ENCODE results near the gene GNB1. TPM values are rescaled to one million over a fixed set of nuclear protein-coding genes. Genes with fewer than 3 reads are reported as not detected.

The GNB1 gene
- total and polyA plus RNA-seq, 9 of the 15 experiments (the other 6 are each of a cell fraction or from before 2014, with no cell fraction given) = 34.3 to 388 (median 114) TPM

GRCh38 chr1:1889090-1889750, 1.7 kb downstream of the GNB1 start (continued):
- TF ChIP-seq, protein P1, sequence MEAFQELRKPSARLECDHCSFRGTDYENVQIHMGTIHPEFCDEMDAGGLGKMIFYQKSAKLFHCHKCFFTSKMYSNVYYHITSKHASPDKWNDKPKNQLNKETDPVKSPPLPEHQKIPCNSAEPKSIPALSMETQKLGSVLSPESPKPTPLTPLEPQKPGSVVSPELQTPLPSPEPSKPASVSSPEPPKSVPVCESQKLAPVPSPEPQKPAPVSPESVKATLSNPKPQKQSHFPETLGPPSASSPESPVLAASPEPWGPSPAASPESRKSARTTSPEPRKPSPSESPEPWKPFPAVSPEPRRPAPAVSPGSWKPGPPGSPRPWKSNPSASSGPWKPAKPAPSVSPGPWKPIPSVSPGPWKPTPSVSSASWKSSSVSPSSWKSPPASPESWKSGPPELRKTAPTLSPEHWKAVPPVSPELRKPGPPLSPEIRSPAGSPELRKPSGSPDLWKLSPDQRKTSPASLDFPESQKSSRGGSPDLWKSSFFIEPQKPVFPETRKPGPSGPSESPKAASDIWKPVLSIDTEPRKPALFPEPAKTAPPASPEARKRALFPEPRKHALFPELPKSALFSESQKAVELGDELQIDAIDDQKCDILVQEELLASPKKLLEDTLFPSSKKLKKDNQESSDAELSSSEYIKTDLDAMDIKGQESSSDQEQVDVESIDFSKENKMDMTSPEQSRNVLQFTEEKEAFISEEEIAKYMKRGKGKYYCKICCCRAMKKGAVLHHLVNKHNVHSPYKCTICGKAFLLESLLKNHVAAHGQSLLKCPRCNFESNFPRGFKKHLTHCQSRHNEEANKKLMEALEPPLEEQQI (IDR thresholded peaks at IDR 0.05) = no peak
- TF ChIP-seq, protein P2, sequence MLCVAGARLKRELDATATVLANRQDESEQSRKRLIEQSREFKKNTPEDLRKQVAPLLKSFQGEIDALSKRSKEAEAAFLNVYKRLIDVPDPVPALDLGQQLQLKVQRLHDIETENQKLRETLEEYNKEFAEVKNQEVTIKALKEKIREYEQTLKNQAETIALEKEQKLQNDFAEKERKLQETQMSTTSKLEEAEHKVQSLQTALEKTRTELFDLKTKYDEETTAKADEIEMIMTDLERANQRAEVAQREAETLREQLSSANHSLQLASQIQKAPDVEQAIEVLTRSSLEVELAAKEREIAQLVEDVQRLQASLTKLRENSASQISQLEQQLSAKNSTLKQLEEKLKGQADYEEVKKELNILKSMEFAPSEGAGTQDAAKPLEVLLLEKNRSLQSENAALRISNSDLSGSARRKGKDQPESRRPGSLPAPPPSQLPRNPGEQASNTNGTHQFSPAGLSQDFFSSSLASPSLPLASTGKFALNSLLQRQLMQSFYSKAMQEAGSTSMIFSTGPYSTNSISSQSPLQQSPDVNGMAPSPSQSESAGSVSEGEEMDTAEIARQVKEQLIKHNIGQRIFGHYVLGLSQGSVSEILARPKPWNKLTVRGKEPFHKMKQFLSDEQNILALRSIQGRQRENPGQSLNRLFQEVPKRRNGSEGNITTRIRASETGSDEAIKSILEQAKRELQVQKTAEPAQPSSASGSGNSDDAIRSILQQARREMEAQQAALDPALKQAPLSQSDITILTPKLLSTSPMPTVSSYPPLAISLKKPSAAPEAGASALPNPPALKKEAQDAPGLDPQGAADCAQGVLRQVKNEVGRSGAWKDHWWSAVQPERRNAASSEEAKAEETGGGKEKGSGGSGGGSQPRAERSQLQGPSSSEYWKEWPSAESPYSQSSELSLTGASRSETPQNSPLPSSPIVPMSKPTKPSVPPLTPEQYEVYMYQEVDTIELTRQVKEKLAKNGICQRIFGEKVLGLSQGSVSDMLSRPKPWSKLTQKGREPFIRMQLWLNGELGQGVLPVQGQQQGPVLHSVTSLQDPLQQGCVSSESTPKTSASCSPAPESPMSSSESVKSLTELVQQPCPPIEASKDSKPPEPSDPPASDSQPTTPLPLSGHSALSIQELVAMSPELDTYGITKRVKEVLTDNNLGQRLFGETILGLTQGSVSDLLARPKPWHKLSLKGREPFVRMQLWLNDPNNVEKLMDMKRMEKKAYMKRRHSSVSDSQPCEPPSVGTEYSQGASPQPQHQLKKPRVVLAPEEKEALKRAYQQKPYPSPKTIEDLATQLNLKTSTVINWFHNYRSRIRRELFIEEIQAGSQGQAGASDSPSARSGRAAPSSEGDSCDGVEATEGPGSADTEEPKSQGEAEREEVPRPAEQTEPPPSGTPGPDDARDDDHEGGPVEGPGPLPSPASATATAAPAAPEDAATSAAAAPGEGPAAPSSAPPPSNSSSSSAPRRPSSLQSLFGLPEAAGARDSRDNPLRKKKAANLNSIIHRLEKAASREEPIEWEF (CRISPR knock-in tag; IDR thresholded peaks at IDR 0.05) = no peak
- TF ChIP-seq THRA (IDR thresholded peaks at IDR 0.05) (no peak), ARID4B (CRISPR knock-in tag; IDR thresholded peaks at IDR 0.05) (no peak), ZNF639 (CRISPR knock-in tag; conservative IDR thresholded peaks at IDR 0.05 in 1 of 2, IDR thresholded peaks at IDR 0.05 in 1 of 2) (no peak), ZNF124 (CRISPR knock-in tag; IDR thresholded peaks at IDR 0.05) (no peak), ZNF212 (CRISPR knock-in tag; IDR thresholded peaks at IDR 0.05) (no peak)
- TF ChIP-seq, protein P3, sequence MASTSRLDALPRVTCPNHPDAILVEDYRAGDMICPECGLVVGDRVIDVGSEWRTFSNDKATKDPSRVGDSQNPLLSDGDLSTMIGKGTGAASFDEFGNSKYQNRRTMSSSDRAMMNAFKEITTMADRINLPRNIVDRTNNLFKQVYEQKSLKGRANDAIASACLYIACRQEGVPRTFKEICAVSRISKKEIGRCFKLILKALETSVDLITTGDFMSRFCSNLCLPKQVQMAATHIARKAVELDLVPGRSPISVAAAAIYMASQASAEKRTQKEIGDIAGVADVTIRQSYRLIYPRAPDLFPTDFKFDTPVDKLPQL (IDR thresholded peaks at IDR 0.05; ENCODE audit: extremely low read depth, insufficient read length) = no peak
